Measurements from ENCODE around the gene CDK5. TPM values are rescaled to one million over a fixed set of nuclear protein-coding genes. Genes with fewer than 3 reads are reported as not detected.

The CDK5 gene
- total RNA-seq, 6 donors from 2014 or later: 2.1 to 14.4 (median 10.1) TPM

DNA sequence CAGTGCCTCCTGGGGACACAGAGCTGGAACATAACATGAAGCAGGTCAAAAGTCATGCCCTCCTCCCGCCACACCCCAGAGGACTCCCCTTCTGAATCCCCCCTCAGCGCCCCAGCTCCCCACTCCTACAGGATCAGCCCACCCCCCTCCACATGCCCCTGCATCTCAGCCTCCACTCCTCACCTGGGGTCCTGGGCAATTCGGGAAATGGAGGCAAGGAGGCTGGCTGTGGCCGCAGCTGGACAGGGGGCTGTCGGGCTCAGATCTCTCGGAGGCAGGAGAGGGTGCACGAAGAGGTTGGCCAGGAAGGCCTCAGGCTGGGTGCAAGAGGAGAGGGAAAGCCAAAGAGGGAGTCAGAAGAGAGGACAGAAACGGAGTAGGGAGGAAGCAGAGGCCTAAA is 41.2 kb downstream of the CDK5 start:
- H3K4me3 ChIP-seq: no peak overlapping the region
- no peak for DNase-seq
- 81 to 85% methylated on average over 7 of the region's 8 CpGs for WGBS, 2 donors

DNA sequence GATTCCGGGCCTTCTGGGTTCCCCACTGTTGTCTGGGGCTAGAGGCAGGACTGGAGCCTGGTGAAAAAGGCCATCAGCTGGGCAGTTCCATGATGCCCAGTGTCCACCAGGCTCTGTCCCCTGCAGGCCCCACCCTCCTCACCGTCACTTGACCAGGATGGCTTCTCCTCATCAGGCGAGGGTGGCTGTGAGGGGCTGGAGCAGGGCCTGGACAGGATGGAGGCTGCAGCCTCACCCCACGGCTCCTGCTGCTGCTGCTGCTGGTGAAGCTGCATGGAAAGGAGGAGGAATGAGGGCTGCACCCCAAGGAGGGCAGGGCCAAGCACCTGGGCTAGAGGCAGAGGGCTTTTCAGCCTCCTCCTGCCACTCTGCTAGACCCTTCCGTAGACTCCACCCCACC is 41.7 kb downstream of the CDK5 start:
- H3K27ac ChIP-seq: no peak overlapping the region
- DNase-seq (no peak), ATAC-seq (ENCODE audit: low FRiP score in 2 of 2) (no peak)
- H3K36me3 ChIP-seq: peaks cover 0 to 5% (median 0%) of the 10 kb centered on the region in 4 donors
- no peak overlapping the region for H3K4me3 ChIP-seq
- H3K27me3 ChIP-seq: peaks cover 0 to 34% (median 14%) of the 10 kb centered on the region in 4 donors
- 83 to 85% methylated on average over 5 of the region's 5 CpGs for WGBS, 2 donors
- H3K9me3 ChIP-seq: no peaks in the 10 kb centered on the region
- TF ChIP-seq EP300 (IDR thresholded peaks at IDR 0.05) (no peak), POLR2AphosphoS5 (IDR thresholded peaks at IDR 0.05) (no peak), POLR2A (IDR thresholded peaks at IDR 0.05) (no peak)
- TF ChIP-seq, protein P1, sequence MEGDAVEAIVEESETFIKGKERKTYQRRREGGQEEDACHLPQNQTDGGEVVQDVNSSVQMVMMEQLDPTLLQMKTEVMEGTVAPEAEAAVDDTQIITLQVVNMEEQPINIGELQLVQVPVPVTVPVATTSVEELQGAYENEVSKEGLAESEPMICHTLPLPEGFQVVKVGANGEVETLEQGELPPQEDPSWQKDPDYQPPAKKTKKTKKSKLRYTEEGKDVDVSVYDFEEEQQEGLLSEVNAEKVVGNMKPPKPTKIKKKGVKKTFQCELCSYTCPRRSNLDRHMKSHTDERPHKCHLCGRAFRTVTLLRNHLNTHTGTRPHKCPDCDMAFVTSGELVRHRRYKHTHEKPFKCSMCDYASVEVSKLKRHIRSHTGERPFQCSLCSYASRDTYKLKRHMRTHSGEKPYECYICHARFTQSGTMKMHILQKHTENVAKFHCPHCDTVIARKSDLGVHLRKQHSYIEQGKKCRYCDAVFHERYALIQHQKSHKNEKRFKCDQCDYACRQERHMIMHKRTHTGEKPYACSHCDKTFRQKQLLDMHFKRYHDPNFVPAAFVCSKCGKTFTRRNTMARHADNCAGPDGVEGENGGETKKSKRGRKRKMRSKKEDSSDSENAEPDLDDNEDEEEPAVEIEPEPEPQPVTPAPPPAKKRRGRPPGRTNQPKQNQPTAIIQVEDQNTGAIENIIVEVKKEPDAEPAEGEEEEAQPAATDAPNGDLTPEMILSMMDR (IDR thresholded peaks at IDR 0.05): no peak
- peaks cover 27 to 48% (median 39%) of the 10 kb centered on the region in 4 donors for H3K4me1 ChIP-seq

More for the DNA sequence above, 41.2 kb downstream of the CDK5 start:
- peaks cover 0 to 34% (median 14%) of the 10 kb centered on the region in 4 donors for H3K27me3 ChIP-seq
- H3K4me1 ChIP-seq: peaks cover 23 to 46% (median 37%) of the 10 kb centered on the region in 4 donors
- no peak overlapping the region for H3K27ac ChIP-seq
- no peak for ATAC-seq (ENCODE audit: low FRiP score in 2 of 2)
- no peaks in the 10 kb centered on the region for H3K9me3 ChIP-seq
- peaks cover 0 to 5% (median 0%) of the 10 kb centered on the region in 4 donors for H3K36me3 ChIP-seq
- TF ChIP-seq EP300 (IDR thresholded peaks at IDR 0.05) (no peak), POLR2A (IDR thresholded peaks at IDR 0.05) (no peak), POLR2AphosphoS5 (IDR thresholded peaks at IDR 0.05) (no peak)
- TF ChIP-seq, protein P1 (IDR thresholded peaks at IDR 0.05): no peak

DNA sequence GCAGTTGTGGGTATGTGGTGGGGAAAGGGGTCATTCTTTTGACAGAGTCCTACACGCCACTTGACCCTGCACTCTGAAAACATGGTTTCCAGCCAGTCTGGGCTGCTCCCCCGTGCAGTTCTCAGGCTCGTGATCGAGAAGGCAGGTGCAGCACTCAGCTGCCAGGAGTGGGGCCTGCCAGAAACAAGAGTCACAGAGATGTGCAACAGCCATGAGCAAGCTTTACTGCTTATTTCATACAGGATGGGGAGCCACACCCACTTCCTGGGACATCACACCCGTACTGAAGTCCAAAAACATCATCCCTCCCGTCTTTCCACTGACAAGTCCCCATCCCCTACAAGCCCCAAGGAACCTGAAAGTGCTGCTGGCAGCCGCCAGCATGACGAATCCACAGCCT is 42.7 kb downstream of the CDK5 start:
- peaks cover 0 to 5% (median 0%) of the 10 kb centered on the region in 4 donors for H3K36me3 ChIP-seq
- TF ChIP-seq, protein P1 (IDR thresholded peaks at IDR 0.05): no peak
- TF ChIP-seq EP300 (IDR thresholded peaks at IDR 0.05): no peak
- TF ChIP-seq POLR2A (IDR thresholded peaks at IDR 0.05): no peak
- no peak for TF ChIP-seq POLR2AphosphoS5 (IDR thresholded peaks at IDR 0.05)
- WGBS, 2 donors: 81 to 85% methylated on average over 8 of the region's 8 CpGs
- H3K4me1 ChIP-seq: peaks cover 37 to 58% (median 49%) of the 10 kb centered on the region in 4 donors
- no peak overlapping the region for H3K27ac ChIP-seq
- ATAC-seq (ENCODE audit: low FRiP score in 2 of 2) (no peak), DNase-seq (no peak)
- H3K4me3 ChIP-seq: no peak overlapping the region
- H3K9me3 ChIP-seq: no peaks in the 10 kb centered on the region
- peaks cover 0 to 34% (median 13%) of the 10 kb centered on the region in 4 donors for H3K27me3 ChIP-seq

DNA sequence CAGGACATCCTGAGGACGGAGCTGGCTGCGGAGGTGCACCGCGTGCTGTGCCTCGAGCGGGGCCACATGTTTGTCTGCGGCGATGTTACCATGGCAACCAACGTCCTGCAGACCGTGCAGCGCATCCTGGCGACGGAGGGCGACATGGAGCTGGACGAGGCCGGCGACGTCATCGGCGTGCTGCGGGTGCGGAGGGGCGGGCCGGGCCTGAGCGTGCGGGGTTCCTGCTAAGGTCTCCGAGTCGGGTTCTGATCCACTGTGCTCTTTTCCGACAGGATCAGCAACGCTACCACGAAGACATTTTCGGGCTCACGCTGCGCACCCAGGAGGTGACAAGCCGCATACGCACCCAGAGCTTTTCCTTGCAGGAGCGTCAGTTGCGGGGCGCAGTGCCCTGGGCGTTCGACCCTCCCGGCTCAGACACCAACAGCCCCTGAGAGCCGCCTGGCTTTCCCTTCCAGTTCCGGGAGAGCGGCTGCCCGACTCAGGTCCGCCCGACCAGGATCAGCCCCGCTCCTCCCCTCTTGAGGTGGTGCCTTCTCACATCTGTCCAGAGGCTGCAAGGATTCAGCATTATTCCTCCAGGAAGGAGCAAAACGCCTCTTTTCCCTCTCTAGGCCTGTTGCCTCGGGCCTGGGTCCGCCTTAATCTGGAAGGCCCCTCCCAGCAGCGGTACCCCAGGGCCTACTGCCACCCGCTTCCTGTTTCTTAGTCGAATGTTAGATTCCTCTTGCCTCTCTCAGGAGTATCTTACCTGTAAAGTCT is 43.8 kb downstream of the CDK5 start:
- H3K4me1 ChIP-seq: peaks cover 42 to 61% (median 49%) of the 10 kb centered on the region in 4 donors
- H3K4me3 ChIP-seq: peak overlapping the region in 3 of 4 donors; percentile 23 to 41 (median 30)
- peak overlapping the region in 1 of 4 donors; percentile 8 for H3K27ac ChIP-seq

More for the DNA sequence above, 43.8 kb downstream of the CDK5 start:
- Histone ChIP-seq H3K36me3 (peaks cover 0 to 5% (median 0%) of the 10 kb centered on the region in 4 donors), H3K9me3 (no peaks in the 10 kb centered on the region), H3K27me3 (peaks cover 0 to 28% (median 7%) of the 10 kb centered on the region in 4 donors)
- ATAC-seq (ENCODE audit: low FRiP score in 2 of 2): peak in 1 of 2 donors; percentile 53
- WGBS, 2 donors: 54 to 68% methylated on average over 27 to 53 of the region's 55 CpGs
- TF ChIP-seq, protein P1 (IDR thresholded peaks at IDR 0.05): peak in 1 of 6 experiments; percentile 20
- no peak for TF ChIP-seq POLR2A (IDR thresholded peaks at IDR 0.05)
- peak; percentile 77 to 93 for DNase-seq

Data from upper lobe of left lung (tissue), 6 donors.